Measurements from ENCODE around the gene SEBOX. TPM values are rescaled to one million over a fixed set of nuclear protein-coding genes. Genes with fewer than 3 reads are reported as not detected.
A peak's percentile ranks its signal among the peaks of the same experiment; 100 is the strongest.

Gene SEBOX
- polyA plus RNA-seq, 3 donors = not detected

- Mint-ChIP-seq H3K4me1 (no peaks in the 10 kb centered on the region), H3K9me3 (no peaks in the 10 kb centered on the region), H3K27ac (peak overlapping the region in 1 of 7 donors; percentile 47), H3K27me3 (ENCODE audit: low read depth in 3 of 3) (peaks cover 0 to 2% (median 0%) of the 10 kb centered on the region in 3 donors), H3K36me3 (peaks cover 88 to 96% of the 10 kb centered on the region in 2 donors), H3K4me3 (no peak overlapping the region)
- no peak overlapping the region for H3K4me3 ChIP-seq (replicated peaks in 1 of 3; ENCODE audit: low read depth in 2 of 3, low read length in 3 of 3)
- H4K20me1 ChIP-seq (ENCODE audit: insufficient read depth, low read length) = peaks cover 7% of the 10 kb centered on the region
- no peak for DNase-seq
- no peaks in the 10 kb centered on the region for H3K27me3 ChIP-seq (ENCODE audit: control insufficient read depth in 2 of 2, insufficient read depth in 2 of 2, low read length in 2 of 2)
- H3K36me3 ChIP-seq (replicated peaks in 1 of 2; ENCODE audit: control insufficient read depth in 1 of 2, insufficient read depth in 2 of 2, low read length in 2 of 2) = peaks cover 86 to 96% of the 10 kb centered on the region in 2 donors
- TF ChIP-seq, protein P1, sequence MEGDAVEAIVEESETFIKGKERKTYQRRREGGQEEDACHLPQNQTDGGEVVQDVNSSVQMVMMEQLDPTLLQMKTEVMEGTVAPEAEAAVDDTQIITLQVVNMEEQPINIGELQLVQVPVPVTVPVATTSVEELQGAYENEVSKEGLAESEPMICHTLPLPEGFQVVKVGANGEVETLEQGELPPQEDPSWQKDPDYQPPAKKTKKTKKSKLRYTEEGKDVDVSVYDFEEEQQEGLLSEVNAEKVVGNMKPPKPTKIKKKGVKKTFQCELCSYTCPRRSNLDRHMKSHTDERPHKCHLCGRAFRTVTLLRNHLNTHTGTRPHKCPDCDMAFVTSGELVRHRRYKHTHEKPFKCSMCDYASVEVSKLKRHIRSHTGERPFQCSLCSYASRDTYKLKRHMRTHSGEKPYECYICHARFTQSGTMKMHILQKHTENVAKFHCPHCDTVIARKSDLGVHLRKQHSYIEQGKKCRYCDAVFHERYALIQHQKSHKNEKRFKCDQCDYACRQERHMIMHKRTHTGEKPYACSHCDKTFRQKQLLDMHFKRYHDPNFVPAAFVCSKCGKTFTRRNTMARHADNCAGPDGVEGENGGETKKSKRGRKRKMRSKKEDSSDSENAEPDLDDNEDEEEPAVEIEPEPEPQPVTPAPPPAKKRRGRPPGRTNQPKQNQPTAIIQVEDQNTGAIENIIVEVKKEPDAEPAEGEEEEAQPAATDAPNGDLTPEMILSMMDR (IDR thresholded peaks at IDR 0.05) = no peak
- H3K4me1 ChIP-seq (ENCODE audit: control insufficient read depth in 1 of 2, insufficient read depth in 2 of 2, low read length in 2 of 2) = no peaks in the 10 kb centered on the region
- H3K27ac ChIP-seq (ENCODE audit: low read depth in 1 of 2, low read length in 2 of 2) = no peak overlapping the region
- no peak overlapping the region for H3K4me2 ChIP-seq (replicated peaks; ENCODE audit: extremely low read depth, low read length, poor library complexity, severe bottlenecking)
- no peak overlapping the region for H2AFZ ChIP-seq (ENCODE audit: insufficient read depth, low read depth, low read length, poor library complexity, severe bottlenecking)
- no peaks in the 10 kb centered on the region for H3K79me2 ChIP-seq (ENCODE audit: insufficient read depth, low read length)
- H3K9ac ChIP-seq (ENCODE audit: insufficient read depth, low read length, poor library complexity, severe bottlenecking) = no peak overlapping the region
- intact Hi-C loops (cut with micrococcal nuclease) = no loop called here
- H3K9me3 ChIP-seq (replicated peaks in 1 of 2; ENCODE audit: control insufficient read depth in 1 of 2, insufficient read depth in 1 of 2, low read length in 2 of 2) = no peaks in the 10 kb centered on the region
- WGBS (ENCODE audit: insufficient coverage) = 100% methylated on average over 5 of the region's 9 CpGs
These were observed 21.0 kb downstream of the SEBOX start for GRCh38 chr17:28344011-28344410.

- Histone ChIP-seq H3K4me2 (replicated peaks; ENCODE audit: extremely low read depth, low read length, poor library complexity, severe bottlenecking) (no peak overlapping the region), H3K9me3 (replicated peaks in 1 of 2; ENCODE audit: control insufficient read depth in 1 of 2, insufficient read depth in 1 of 2, low read length in 2 of 2) (no peaks in the 10 kb centered on the region), H3K4me3 (replicated peaks in 1 of 3; ENCODE audit: low read depth in 2 of 3, low read length in 3 of 3) (no peak overlapping the region), H3K36me3 (replicated peaks in 1 of 2; ENCODE audit: control insufficient read depth in 1 of 2, insufficient read depth in 2 of 2, low read length in 2 of 2) (peaks cover 81 to 91% of the 10 kb centered on the region in 2 donors), H3K27ac (ENCODE audit: low read depth in 1 of 2, low read length in 2 of 2) (no peak overlapping the region), H3K79me2 (ENCODE audit: insufficient read depth, low read length) (peaks cover 2% of the 10 kb centered on the region), H4K20me1 (ENCODE audit: insufficient read depth, low read length) (peaks cover 7% of the 10 kb centered on the region), H3K9ac (ENCODE audit: insufficient read depth, low read length, poor library complexity, severe bottlenecking) (no peak overlapping the region), H3K27me3 (ENCODE audit: control insufficient read depth in 2 of 2, insufficient read depth in 2 of 2, low read length in 2 of 2) (no peaks in the 10 kb centered on the region), H2AFZ (ENCODE audit: insufficient read depth, low read depth, low read length, poor library complexity, severe bottlenecking) (no peak overlapping the region), H3K4me1 (ENCODE audit: control insufficient read depth in 1 of 2, insufficient read depth in 2 of 2, low read length in 2 of 2) (no peaks in the 10 kb centered on the region)
- peaks cover 0 to 2% (median 0%) of the 10 kb centered on the region in 3 donors for H3K27me3 Mint-ChIP-seq (ENCODE audit: low read depth in 3 of 3)
- no peak overlapping the region for H3K4me3 Mint-ChIP-seq
- intact Hi-C loops (cut with micrococcal nuclease) = no loop called here
- H3K9me3 Mint-ChIP-seq = no peaks in the 10 kb centered on the region
- H3K4me1 Mint-ChIP-seq = no peaks in the 10 kb centered on the region
- peak overlapping the region in 1 of 7 donors; percentile 19 for H3K27ac Mint-ChIP-seq
- peaks cover 86 to 91% of the 10 kb centered on the region in 2 donors for H3K36me3 Mint-ChIP-seq
- no peak for DNase-seq
- TF ChIP-seq, protein P1 (IDR thresholded peaks at IDR 0.05) = no peak
- WGBS (ENCODE audit: insufficient coverage) = 92% methylated on average over 8 of the region's 10 CpGs
These were observed 21.5 kb downstream of the SEBOX start for GRCh38 chr17:28343491-28343932.

All from CD14-positive monocyte (primary cell).